PC-3 (cell line): ENCODE measurements around the gene KLF8. TPM values are rescaled to one million over a fixed set of nuclear protein-coding genes. Genes with fewer than 3 reads are reported as not detected.
A peak's percentile ranks its signal among the peaks of the same experiment; 100 is the strongest.
"Not testable (repeated sequence)": the region's sequence is repeated elsewhere in the genome, so short reads cannot be mapped to it uniquely, and the experiment has no call there.

Source experiments
- ATAC-seq: fragments of 200-7000 bp; cut with Tn5 transposase; 2 replicates; pipeline ENCODE4 v1.9.1; 2020; ENCODE audit warnings: mild to moderate bottlenecking, moderate library complexity
- Bru-seq: library from RNA; stranded (reverse); fragments of 400-500 nt; gene quantifications from one replicate; lab custom pipeline; 2021; lab: Mats Ljungman, UMichigan
- BruChase-seq, 2 experiments: library from RNA; stranded (reverse); fragments of 400-500 nt; gene quantifications; one replicate each; lab custom pipeline; 2021; lab: Mats Ljungman, UMichigan
- BruUV-seq: library from RNA; stranded (reverse); fragments of 400-500 nt; replicated peaks from 2 replicates; lab custom pipeline; 2021; lab: Mats Ljungman, UMichigan
- CTCF ChIA-PET: fragments of 300-600 bp; sonication (Branson Sonifier 250); formaldehyde crosslinking; loops from one replicate; lab custom pipeline; 2022; ENCODE audit warnings: antibody characterized with exemption; lab: Charles Lee
- POLR2A ChIA-PET: fragments of 300-600 bp; sonication (Branson Sonifier 250); formaldehyde crosslinking; loops from one replicate; lab custom pipeline; 2022; ENCODE audit warnings: antibody characterized with exemption; ENCODE audit not compliant: unreplicated experiment; lab: Charles Lee
- DNase-seq: peaks from one replicate; pipeline ENCODE4 v3.0.0-alpha.2; 2015
- H2AFZ ChIP-seq: fragments of 300-600 bp; sonication (generic); 2 replicates; pipeline ENCODE4 v1.6.0; 2016; ENCODE audit warnings: antibody characterized with exemption, low read length
- H3F3A ChIP-seq: fragments of 300-600 bp; sonication (generic); one replicate; pipeline ENCODE4 v1.6.0; 2017; ENCODE audit warnings: antibody characterized with exemption, low read length, control low read depth, mild to moderate bottlenecking; ENCODE audit not compliant: unreplicated experiment
- H3K27ac ChIP-seq: fragments of 300-600 bp; sonication (generic); 2 replicates; pipeline ENCODE4 v1.5.1; 2016; ENCODE audit warnings: mild to moderate bottlenecking, low read length
- H3K27me3 ChIP-seq: fragments of 300-600 bp; sonication (generic); 2 replicates; pipeline ENCODE4 v1.6.1; 2016; ENCODE audit warnings: low read length, mixed read lengths
- H3K36me3 ChIP-seq: fragments of 300-600 bp; sonication (generic); 2 replicates; pipeline ENCODE4 v1.6.1; 2016; ENCODE audit warnings: low read depth, mixed run types, low read length, mixed read lengths
- H3K4me1 ChIP-seq: fragments of 300-600 bp; sonication (generic); 2 replicates; pipeline ENCODE4 v1.5.1; 2016; ENCODE audit warnings: low read length; ENCODE audit not compliant: insufficient read depth
- H3K4me2 ChIP-seq: fragments of 300-600 bp; sonication (generic); 2 replicates; pipeline ENCODE4 v1.6.0; 2016; ENCODE audit warnings: low read length
- H3K4me3 ChIP-seq: fragments of 300-600 bp; sonication (generic); 2 replicates; pipeline ENCODE4 v1.5.1; 2016; ENCODE audit warnings: mild to moderate bottlenecking, low read length, mixed read lengths
- H3K79me2 ChIP-seq: fragments of 300-600 bp; sonication (generic); 2 replicates; pipeline ENCODE4 v1.6.1; 2017; ENCODE audit warnings: low read length, mixed read lengths
- H3K9ac ChIP-seq: fragments of 300-600 bp; sonication (generic); 2 replicates; pipeline ENCODE4 v1.6.0; 2016; ENCODE audit warnings: mild to moderate bottlenecking, low read length
- H3K9me2 ChIP-seq: fragments of 300-600 bp; sonication (generic); replicated peaks from 2 replicates; pipeline ENCODE4 v1.6.1; 2016; ENCODE audit warnings: mixed run types, low read length, mixed read lengths
- H3K9me3 ChIP-seq: fragments of 300-600 bp; sonication (generic); 2 replicates; pipeline ENCODE4 v1.6.1; 2016; ENCODE audit warnings: low read length, mixed read lengths
- H4K20me1 ChIP-seq: fragments of 300-600 bp; sonication (generic); 2 replicates; pipeline ENCODE4 v1.6.1; 2016; ENCODE audit warnings: low read length, mixed read lengths
- CTCF ChIP-seq: fragments of 300-600 bp; sonication (generic); conservative IDR thresholded peaks from 2 replicates; pipeline ENCODE4 v1.5.1; 2017; ENCODE audit warnings: antibody characterized with exemption, low read depth, mild to moderate bottlenecking, low read length
- EZH2 ChIP-seq: fragments of 300-600 bp; sonication (generic); IDR thresholded peaks from one replicate; pipeline ENCODE4 v1.6.1; 2017; ENCODE audit warnings: antibody characterized with exemption, mild to moderate bottlenecking, low read length; ENCODE audit not compliant: unreplicated experiment
- EZH2phosphoT487 ChIP-seq: fragments of 300-600 bp; sonication (generic); IDR thresholded peaks from 2 replicates; pipeline ENCODE4 v1.6.1; 2018; ENCODE audit warnings: mild to moderate bottlenecking, antibody characterized with exemption, low read length, borderline replicate concordance
- intact Hi-C: fragments of 100-400 bp; cut with micrococcal nuclease; formaldehyde crosslinking; loops from 2 replicates; pipeline ENCODE4 v1.9.0; 2023
- long read RNA-seq: library from polyadenylated mRNA; unstranded; transcript quantifications from one replicate; pipeline ENCODE4 v2.0.0, GENCODE V29; 2021; ENCODE audit not compliant: unreplicated experiment
- total RNA-seq: library from RNA; depleted of rRNA; stranded (reverse); fragments of >200 nt; gene quantifications from 2 replicates; pipeline ENCODE4 v1.2.3, GENCODE V29; 2014; rRNA removed

The KLF8 gene
- 0.04 TPM in 1 of 2 replicates, not detected in the other for total RNA-seq
- percentile 14 among the genes with signal in this experiment for Bru-seq, nascent RNA
- percentile 17 among the genes with signal in this experiment for BruChase-seq, experiment 1, labeled RNA remaining after a 6-hour chase
- BruChase-seq, experiment 2, labeled RNA remaining after a 2-hour chase = percentile 17 among the genes with signal in this experiment
- long read RNA-seq = 0 reads

DNA sequence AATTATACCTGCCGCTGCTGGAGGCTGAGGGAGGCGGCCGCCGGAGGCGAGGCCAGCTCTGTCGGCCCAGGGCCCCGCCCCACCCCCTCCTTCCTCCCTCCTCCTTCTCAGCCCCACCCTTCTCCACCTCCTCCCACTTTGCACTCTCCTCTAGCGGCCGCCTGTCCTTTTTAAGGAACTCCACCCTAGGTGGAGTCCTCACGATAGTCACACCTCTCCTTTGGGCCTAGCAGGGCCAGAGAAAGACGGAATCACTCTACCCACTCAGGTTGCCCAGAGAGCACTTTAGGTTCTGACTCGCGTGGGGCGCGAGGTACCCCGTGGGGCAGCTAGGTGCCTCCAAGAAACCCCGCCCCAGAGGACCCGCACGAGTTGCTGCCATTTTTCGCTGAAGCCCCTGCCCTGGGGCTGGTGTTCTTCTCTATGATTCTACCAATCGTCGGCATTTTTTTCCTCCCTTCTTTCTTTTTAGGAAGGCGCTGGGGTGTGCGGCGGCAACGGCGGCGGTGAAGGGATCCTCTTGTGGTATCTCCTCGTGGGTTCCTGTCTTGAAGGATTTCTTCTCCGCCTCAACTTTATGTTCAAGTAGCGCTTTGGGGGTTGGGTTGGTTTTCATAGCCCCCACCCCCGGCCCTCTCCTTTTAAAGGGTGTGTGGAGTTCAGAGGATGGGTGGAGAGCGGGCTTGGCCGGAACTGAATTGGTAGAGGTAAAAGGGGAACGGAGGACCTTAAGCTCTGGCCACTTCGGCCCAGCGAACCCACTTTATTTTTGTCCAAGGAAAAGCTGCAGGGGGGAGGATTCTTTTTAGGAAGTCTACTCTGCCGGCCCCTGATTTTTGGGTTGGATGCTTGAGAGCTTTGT lies at the start of gene KLF8:
KLF8 (plus strand) TSS at position 136 of the 862 bp plus-strand sequence. CDS start 979 bp downstream, outside the sequence.
- no peak within 1 kb of the TSS for H2AFZ ChIP-seq
- POLR2A ChIA-PET = interaction anchor here (0.6 kb wide), 1 partner anchor 16 kb away, joined by 10 read pairs; no protein-coding TSS in a partner anchor

GRCh38 chrX:56206945-56207344 lies 25.2 kb upstream of the KLF8 start:
- intact Hi-C loops, H3K27ac ChIP-seq, H3K9me2 ChIP-seq, DNase-seq, H3K4me1 ChIP-seq, POLR2A ChIA-PET, CTCF ChIA-PET, H3K4me2 ChIP-seq, BruUV-seq, H3K36me3 ChIP-seq, H4K20me1 ChIP-seq, H3K27me3 ChIP-seq, H3F3A ChIP-seq, ATAC-seq, H3K9me3 ChIP-seq, H3K79me2 ChIP-seq, H3K4me3 ChIP-seq, H3K9ac ChIP-seq, H2AFZ ChIP-seq: not testable (repeated sequence)

More for the DNA sequence above, at the start of gene KLF8:
- Histone ChIP-seq H3K4me2 (no peak within 1 kb of the TSS), H3K79me2 (no peaks in the 10 kb centered on the region), H3K27ac (no peak within 1 kb of the TSS), H3K9ac (no peak within 1 kb of the TSS), H3K4me3 (no peak within 1 kb of the TSS), H4K20me1 (no peaks in the 10 kb centered on the region), H3K36me3 (no peaks in the 10 kb centered on the region), H3K9me2 (no peaks in the 10 kb centered on the region), H3K27me3 (no peaks in the 10 kb centered on the region), H3K9me3 (no peaks in the 10 kb centered on the region), H3K4me1 (no peaks in the 10 kb centered on the region), H3F3A (no peaks in the 10 kb centered on the region)
- TF ChIP-seq EZH2 (no peak), CTCF (no peak), EZH2phosphoT487 (no peak)
- CTCF ChIA-PET = no interaction called here
- no TSS peak for BruUV-seq
- DNase-seq = no peak
- intact Hi-C loops = no loop called here
- no peak for ATAC-seq

- Histone ChIP-seq H3K9me3 (no peaks in the 10 kb centered on the region), H3K9ac (no peak overlapping the region), H3K9me2 (no peaks in the 10 kb centered on the region), H3K4me2 (no peak overlapping the region), H3K4me3 (no peak overlapping the region), H2AFZ (no peak overlapping the region), H3K36me3 (no peaks in the 10 kb centered on the region), H3F3A (no peaks in the 10 kb centered on the region), H3K27ac (no peak overlapping the region), H3K27me3 (no peaks in the 10 kb centered on the region), H3K4me1 (no peaks in the 10 kb centered on the region), H3K79me2 (no peaks in the 10 kb centered on the region), H4K20me1 (no peaks in the 10 kb centered on the region)
- TF ChIP-seq EZH2 (no peak), CTCF (no peak), EZH2phosphoT487 (no peak)
- no TSS peak for BruUV-seq
- CTCF ChIA-PET = no interaction called here
- intact Hi-C loops = no loop called here
- ATAC-seq (no peak), DNase-seq (no peak)
- POLR2A ChIA-PET = no interaction called here
Observed at GRCh38 chrX:56211701-56212100, 20.5 kb upstream of the KLF8 start.
